ENCODE data around the gene PRRT1B. TPM values are rescaled to one million over a fixed set of nuclear protein-coding genes. Genes with fewer than 3 reads are reported as not detected.

PRRT1B gene
- polyA plus RNA-seq, 5 donors, result 4.1 to 9.8 (median 8.2) TPM

GRCh38 chr9:131579789-131580211 lies 34.5 kb downstream of the PRRT1B start:
- no peak for DNase-seq

- DNase-seq, result no peak
Measured at GRCh38 chr9:131580358-131580757, 35.0 kb downstream of the PRRT1B start.

- DNase-seq, result no peak
Measured at GRCh38 chr9:131582056-131582455, 36.7 kb downstream of the PRRT1B start.

GRCh38 chr9:131582466-131583336 lies 37.4 kb downstream of the PRRT1B start:
- no peak for DNase-seq

- no peak for DNase-seq
Measured at GRCh38 chr9:131583337-131583645, 38.0 kb downstream of the PRRT1B start.

- DNase-seq, result no peak
Measured at GRCh38 chr9:131583836-131584555, 38.7 kb downstream of the PRRT1B start.

GRCh38 chr9:131584858-131585257 lies 39.5 kb downstream of the PRRT1B start:
- no peak for DNase-seq

- DNase-seq, result no peak
Measured at GRCh38 chr9:131585375-131585774, 40.1 kb downstream of the PRRT1B start.

GRCh38 chr9:131587331-131587730 lies 42.0 kb downstream of the PRRT1B start:
- no peak for DNase-seq

GRCh38 chr9:131587906-131588305 lies 42.6 kb downstream of the PRRT1B start:
- no peak for DNase-seq

- DNase-seq, result no peak
Measured at GRCh38 chr9:131588396-131588795, 43.1 kb downstream of the PRRT1B start.

GRCh38 chr9:131589124-131589711 lies 43.9 kb downstream of the PRRT1B start:
- DNase-seq, result no peak

GRCh38 chr9:131589993-131590392 lies 44.7 kb downstream of the PRRT1B start:
- DNase-seq, result no peak

- no peak for DNase-seq
Measured at GRCh38 chr9:131590449-131590848, 45.1 kb downstream of the PRRT1B start.

- DNase-seq, result peak; percentile 45 to 66
Measured at GRCh38 chr9:131590907-131591844, 45.9 kb downstream of the PRRT1B start.

GRCh38 chr9:131591845-131592208 lies 46.5 kb downstream of the PRRT1B start:
- no peak for DNase-seq

- no peak for DNase-seq
Measured at GRCh38 chr9:131593091-131593820, 47.9 kb downstream of the PRRT1B start.

- DNase-seq, result no peak
Measured at GRCh38 chr9:131593936-131594665, 48.8 kb downstream of the PRRT1B start.

- no peak for DNase-seq
Measured at GRCh38 chr9:131594906-131595665, 49.8 kb downstream of the PRRT1B start.

Data from right lung (tissue), 5 donors.